Left lung (tissue), 10 donors: Measurements from ENCODE around the gene SIX1. TPM values are rescaled to one million over a fixed set of nuclear protein-coding genes. Genes with fewer than 3 reads are reported as not detected.

Experiments used
- ATAC-seq: fragments of 200-7000 bp; cut with Tn5 transposase; one replicate; pipeline ENCODE4 v1.9.1; 2020; ENCODE audit warnings: moderate library complexity
- DNase-seq, 4 donors: peaks; one replicate each; pipeline ENCODE4 v3.0.0-alpha.2; 2013 to 2020
- H3K27ac ChIP-seq, 2 donors: fragments of 200-600 bp; sonication (generic) in 1 of 2; one replicate each; pipeline versions ENCODE4 v1.5.0 to v1.8.0; 2020 to 2021
- H3K27me3 ChIP-seq, 2 donors: fragments of 200-600 bp; sonication (generic) in 1 of 2; one replicate each; pipeline versions ENCODE4 v1.5.0 to v1.8.0; 2020 to 2021
- H3K36me3 ChIP-seq, 2 donors: fragments of 200-600 bp; sonication (generic) in 1 of 2; one replicate each; pipeline versions ENCODE4 v1.5.0 to v1.8.0; 2020 to 2021
- H3K4me1 ChIP-seq, 2 donors: fragments of 200-600 bp; one replicate each; pipeline ENCODE4 v1.8.0; 2021
- H3K4me3 ChIP-seq, 2 donors: fragments of 200-600 bp; sonication (generic) in 1 of 2; one replicate each; pipeline versions ENCODE4 v1.5.0 to v1.8.0; 2020 to 2021; ENCODE audit warnings: mild to moderate bottlenecking in 1 of 2
- H3K9me3 ChIP-seq, 2 donors: fragments of 200-600 bp; sonication (generic) in 1 of 2; one replicate each; pipeline versions ENCODE4 v1.5.0 to v1.8.0; 2020 to 2021
- CTCF ChIP-seq, 2 donors: fragments of 200-600 bp; sonication (generic) in 1 of 2; IDR thresholded peaks; one replicate each; pipeline versions ENCODE4 v1.5.0 to v1.8.0; 2021; ENCODE audit warnings: antibody characterized with exemption in 2 of 2
- intact Hi-C, 2 donors: fragments of 100-400 bp; cut with DNase I; formaldehyde crosslinking; loops; one replicate each; pipeline versions ENCODE4 v1.11.2 to v1.14.2; 2022
- polyA plus RNA-seq, 6 donors: library from polyadenylated mRNA; unstranded; fragments of 120-200 nt; gene quantifications; one replicate each; pipeline ENCODE4 v1.2.1, GENCODE V29; 2013; ENCODE audit not compliant: insufficient read length in 6 of 6
- total RNA-seq, 2 donors: library from RNA; stranded (reverse); fragmentation: NEBNext Ultra II Directional; extraction: Animal tissue kit (Norgen Biotek cat#: 25700); gene quantifications; one replicate each; pipeline ENCODE4 v1.2.1, GENCODE V29; 2021
- donor health status: DM: no; HTN: yes; CAD: no.
- donor health status: DM: no; HTN: no; CAD: no.

The SIX1 gene
- total and polyA plus RNA-seq, 8 donors: 0.46 to 2.4 (median 0.97) TPM; not detected in 1

DNA sequence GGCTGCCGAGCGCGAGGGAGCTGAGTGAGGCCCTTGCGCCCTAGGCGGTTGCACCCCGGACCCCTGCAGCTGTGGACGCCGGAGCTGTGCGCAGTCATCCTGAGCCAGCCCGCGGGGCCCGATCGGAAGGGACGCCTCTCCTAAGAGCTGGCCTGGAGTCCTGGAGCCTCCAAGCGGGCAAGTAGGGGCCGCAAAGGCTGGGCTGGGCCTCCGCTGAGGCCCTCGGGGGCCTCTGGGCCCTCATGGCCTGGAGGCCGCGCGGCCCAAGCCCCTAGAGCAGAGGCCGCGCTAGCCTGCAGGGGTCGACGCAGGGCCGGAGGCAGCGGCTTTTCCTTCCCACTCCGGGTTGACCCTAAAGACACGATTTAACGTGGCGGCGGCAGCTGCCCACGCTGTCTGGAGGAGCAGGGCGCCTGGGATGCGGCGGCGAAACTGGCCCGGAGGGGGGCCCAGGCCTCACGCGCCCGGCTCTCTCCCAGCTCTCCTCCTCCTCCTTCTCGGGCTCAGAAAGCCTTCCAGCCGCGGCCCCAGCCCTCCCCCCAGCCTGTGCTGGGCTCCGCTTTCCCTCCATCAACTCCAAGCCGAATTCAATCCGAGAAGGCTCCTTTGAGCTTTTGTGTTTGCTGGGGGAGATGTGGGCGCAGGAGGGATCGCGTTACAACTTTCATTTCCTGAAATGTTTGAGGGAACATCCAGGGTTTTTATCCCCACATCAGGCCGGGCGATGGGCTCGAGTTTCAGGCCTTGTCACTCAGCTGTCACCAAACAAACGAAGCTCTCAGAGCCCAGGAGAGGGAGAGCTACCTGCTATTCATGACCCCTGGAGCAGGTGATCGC lies 11.6 kb downstream of the SIX1 start:
- peak; percentile 34 for ATAC-seq

GRCh38 chr14:60636879-60637478 lies 12.3 kb downstream of the SIX1 start:
- H3K36me3 ChIP-seq: no peaks in the 10 kb centered on the region
- H3K9me3 ChIP-seq: no peaks in the 10 kb centered on the region
- peaks cover 73 to 95% of the 10 kb centered on the region in 2 donors for H3K27me3 ChIP-seq
- ATAC-seq (no peak), DNase-seq (no peak)
- intact Hi-C loops: no loop called here
- H3K4me1 ChIP-seq: peaks cover 4 to 8% of the 10 kb centered on the region in 2 donors
- TF ChIP-seq CTCF (IDR thresholded peaks at IDR 0.05): no peak
- H3K27ac ChIP-seq: no peak overlapping the region
- no peak overlapping the region for H3K4me3 ChIP-seq

More for the DNA sequence above, 11.6 kb downstream of the SIX1 start:
- peak in 1 of 4 donors; percentile 63 for DNase-seq
- Histone ChIP-seq H3K36me3 (no peaks in the 10 kb centered on the region), H3K27ac (no peak overlapping the region), H3K9me3 (no peaks in the 10 kb centered on the region), H3K4me1 (peaks cover 4 to 11% of the 10 kb centered on the region in 2 donors), H3K4me3 (peak overlapping the region in 1 of 2 donors; percentile 10), H3K27me3 (peaks cover 76 to 95% of the 10 kb centered on the region in 2 donors)
- intact Hi-C loops: no loop called here
- no peak for TF ChIP-seq CTCF (IDR thresholded peaks at IDR 0.05)

- Histone ChIP-seq H3K36me3 (no peaks in the 10 kb centered on the region), H3K4me3 (no peak overlapping the region), H3K9me3 (no peaks in the 10 kb centered on the region), H3K4me1 (peaks cover 4 to 8% of the 10 kb centered on the region in 2 donors), H3K27me3 (peaks cover 45 to 76% of the 10 kb centered on the region in 2 donors), H3K27ac (no peak overlapping the region)
- ATAC-seq (no peak), DNase-seq (no peak)
- no peak for TF ChIP-seq CTCF (IDR thresholded peaks at IDR 0.05)
- intact Hi-C loops: no loop called here
Measured at GRCh38 chr14:60634153-60634552, 15.1 kb downstream of the SIX1 start.

DNA sequence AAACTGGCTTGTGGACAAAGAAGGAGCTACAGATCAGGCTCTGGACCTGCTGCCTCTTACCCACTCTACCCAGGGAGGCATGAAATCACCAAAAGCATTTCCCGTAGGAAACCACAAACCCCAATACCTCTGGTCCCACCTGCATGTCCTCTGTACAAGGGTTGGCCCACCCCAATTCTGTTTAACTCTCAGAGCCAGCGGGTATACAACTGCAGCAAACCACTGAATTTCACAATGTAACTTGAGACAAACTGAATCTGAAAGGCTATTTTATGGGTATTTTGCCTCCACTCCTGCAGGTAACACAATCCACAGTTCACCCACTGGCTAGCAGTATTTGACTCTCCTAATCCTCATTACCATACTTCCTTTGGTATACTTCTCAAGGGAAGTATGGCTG lies 16.5 kb downstream of the SIX1 start:
- ATAC-seq: no peak
- peaks cover 32 to 62% of the 10 kb centered on the region in 2 donors for H3K27me3 ChIP-seq
- H3K9me3 ChIP-seq: no peaks in the 10 kb centered on the region
- intact Hi-C loops: no loop called here
- no peak for TF ChIP-seq CTCF (IDR thresholded peaks at IDR 0.05)
- H3K4me3 ChIP-seq: no peak overlapping the region
- no peak for DNase-seq
- H3K27ac ChIP-seq: no peak overlapping the region
- H3K36me3 ChIP-seq: no peaks in the 10 kb centered on the region
- peaks cover 3 to 4% of the 10 kb centered on the region in 2 donors for H3K4me1 ChIP-seq

GRCh38 chr14:60632257-60632656 lies 17.0 kb downstream of the SIX1 start:
- no peak for DNase-seq
- Histone ChIP-seq H3K9me3 (no peaks in the 10 kb centered on the region), H3K27ac (no peak overlapping the region), H3K4me3 (no peak overlapping the region), H3K27me3 (peaks cover 26 to 60% of the 10 kb centered on the region in 2 donors), H3K36me3 (no peaks in the 10 kb centered on the region), H3K4me1 (no peaks in the 10 kb centered on the region)
- intact Hi-C loops: no loop called here
- TF ChIP-seq CTCF (IDR thresholded peaks at IDR 0.05): no peak
- no peak for ATAC-seq
